Stimulated activated CD8-positive, alpha-beta memory T cell treated with anti-CD3 and anti-CD28 coated beads, Interleukin-12 subunit alpha, Interleukin-12 subunit beta, amount 100 ng/mL, for 4 hours (primary cell): Measurements from ENCODE around the gene RASGRP3.

Experiments used
- DNase-seq: peaks from one replicate; pipeline ENCODE4 v3.0.0-alpha.2; 2020; ENCODE audit warnings: low read depth

Gene RASGRP3

GRCh38 chr2:33525666-33526065 is 49.2 kb downstream of the RASGRP3 start:
- DNase-seq: no peak

GRCh38 chr2:33526132-33526531 is 49.7 kb downstream of the RASGRP3 start:
- DNase-seq: no peak

- no peak for DNase-seq
Measured at GRCh38 chr2:33526921-33527320, 50.5 kb downstream of the RASGRP3 start.

GRCh38 chr2:33528441-33528950 is 52.0 kb downstream of the RASGRP3 start:
- DNase-seq: no peak

GRCh38 chr2:33529771-33530481 is 53.5 kb downstream of the RASGRP3 start:
- no peak for DNase-seq

GRCh38 chr2:33530690-33531548 is 54.5 kb downstream of the RASGRP3 start:
- DNase-seq: no peak

- DNase-seq: no peak
Measured at GRCh38 chr2:33531549-33532059, 55.2 kb downstream of the RASGRP3 start.

GRCh38 chr2:33532146-33532545 is 55.7 kb downstream of the RASGRP3 start:
- DNase-seq: no peak

- no peak for DNase-seq
Measured at GRCh38 chr2:33532966-33533365, 56.5 kb downstream of the RASGRP3 start.

GRCh38 chr2:33535421-33535820 is 59.0 kb downstream of the RASGRP3 start:
- no peak for DNase-seq

GRCh38 chr2:33541243-33541642 is 64.8 kb downstream of the RASGRP3 start:
- no peak for DNase-seq

- DNase-seq: no peak
Measured at GRCh38 chr2:33550206-33550605, 73.8 kb downstream of the RASGRP3 start.

- DNase-seq: no peak
Measured at GRCh38 chr2:33552758-33553461, 76.5 kb downstream of the RASGRP3 start.

GRCh38 chr2:33555681-33556080 is 79.2 kb downstream of the RASGRP3 start:
- DNase-seq: no peak

- no peak for DNase-seq
Measured at GRCh38 chr2:33559328-33559727, 82.9 kb downstream of the RASGRP3 start.

GRCh38 chr2:33560017-33560416 is 83.6 kb downstream of the RASGRP3 start:
- DNase-seq: no peak

GRCh38 chr2:33561872-33562271 is 85.4 kb downstream of the RASGRP3 start:
- no peak for DNase-seq

GRCh38 chr2:33570681-33571080 is 94.2 kb downstream of the RASGRP3 start:
- no peak for DNase-seq

- DNase-seq: no peak
Measured at GRCh38 chr2:33573657-33574056, 97.2 kb downstream of the RASGRP3 start.

- no peak for DNase-seq
Measured at GRCh38 chr2:33577084-33577483, 100.6 kb downstream of the RASGRP3 start.

- no peak for DNase-seq
Measured at GRCh38 chr2:33577668-33578067, 101.2 kb downstream of the RASGRP3 start.

GRCh38 chr2:33579227-33579626 is 102.8 kb downstream of the RASGRP3 start:
- DNase-seq: no peak
